ENCODE data around the gene PPP2R3C.
"Not testable (repeated sequence)": the region's sequence is repeated elsewhere in the genome, so short reads cannot be mapped to it uniquely, and the experiment has no call there.

Gene PPP2R3C

GRCh38 chr14:35112641-35113040 is 9.1 kb downstream of the PPP2R3C start:
- no peaks in the 10 kb centered on the region for H3K9me3 ChIP-seq (ENCODE audit: control insufficient read depth in 5 of 5, low read length in 5 of 5)
- no peaks in the 10 kb centered on the region for H3K27me3 ChIP-seq (ENCODE audit: control insufficient read depth in 5 of 5, insufficient read depth in 4 of 5, low read length in 5 of 5)
- H3K27ac ChIP-seq (ENCODE audit: low read depth, low read length): no peak overlapping the region
- H3K4me1 ChIP-seq (ENCODE audit: control insufficient read depth in 5 of 5, insufficient read depth in 5 of 5, low read length in 5 of 5): no peaks in the 10 kb centered on the region
- H3K36me3 ChIP-seq (ENCODE audit: control insufficient read depth in 5 of 5, insufficient read depth in 5 of 5, low read length in 5 of 5): peaks cover 26 to 65% (median 47%) of the 10 kb centered on the region in 5 donors
- no peak overlapping the region for H3K9ac ChIP-seq (ENCODE audit: low read length in 5 of 5)
- H3K4me3 ChIP-seq (ENCODE audit: low read depth in 1 of 5, low read length in 5 of 5): no peak overlapping the region

DNA sequence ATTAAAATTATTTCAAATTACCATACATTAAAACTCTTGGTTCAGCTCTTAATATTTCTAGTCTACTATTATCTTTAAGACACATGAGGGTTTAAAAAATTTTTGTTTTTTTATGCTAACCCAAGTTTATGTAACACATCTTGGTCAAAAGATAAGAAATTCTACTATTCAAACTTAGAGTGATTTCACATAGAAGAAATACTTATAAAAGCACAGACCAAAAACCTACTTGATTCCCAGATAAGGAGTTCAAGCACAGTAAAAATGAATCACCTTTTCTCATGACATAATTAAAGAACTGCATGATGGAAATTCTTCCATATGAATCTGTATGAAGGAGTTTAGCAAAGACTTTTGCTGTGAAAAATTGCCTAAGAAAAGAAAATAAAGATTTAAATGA is 13.9 kb downstream of the PPP2R3C start:
- Histone ChIP-seq H3K36me3 (ENCODE audit: control insufficient read depth in 5 of 5, insufficient read depth in 5 of 5, low read length in 5 of 5) (peaks cover 39 to 78% (median 51%) of the 10 kb centered on the region in 5 donors), H3K9me3 (ENCODE audit: control insufficient read depth in 5 of 5, low read length in 5 of 5) (no peaks in the 10 kb centered on the region), H3K27me3 (ENCODE audit: control insufficient read depth in 5 of 5, insufficient read depth in 4 of 5, low read length in 5 of 5) (no peaks in the 10 kb centered on the region), H3K9ac (ENCODE audit: low read length in 5 of 5) (no peak overlapping the region), H3K27ac (ENCODE audit: low read depth, low read length) (no peak overlapping the region), H3K4me1 (ENCODE audit: control insufficient read depth in 5 of 5, insufficient read depth in 5 of 5, low read length in 5 of 5) (no peaks in the 10 kb centered on the region), H3K4me3 (ENCODE audit: low read depth in 1 of 5, low read length in 5 of 5) (no peak overlapping the region)

DNA sequence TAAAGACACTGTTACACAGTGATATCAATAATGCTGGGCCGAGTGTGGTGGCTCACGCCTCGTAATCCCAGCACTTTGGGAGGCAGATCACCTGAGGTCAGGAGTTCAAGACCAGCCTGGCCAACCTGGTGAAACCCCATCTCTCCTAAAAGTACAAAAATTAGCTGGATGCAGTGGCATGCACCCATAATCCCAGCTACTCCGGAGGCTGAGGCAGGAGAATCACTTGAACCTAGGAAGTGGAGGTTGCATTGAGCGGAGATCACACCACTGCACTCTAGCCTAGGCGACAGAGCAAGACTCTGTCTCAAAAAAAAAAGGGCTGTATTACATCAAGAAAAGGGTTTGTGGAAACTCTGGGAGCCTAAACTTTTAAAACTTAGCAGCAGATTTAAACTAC is 27.1 kb downstream of the PPP2R3C start:
- peaks cover 21 to 71% (median 47%) of the 10 kb centered on the region in 5 donors for H3K36me3 ChIP-seq (ENCODE audit: control insufficient read depth in 5 of 5, insufficient read depth in 5 of 5, low read length in 5 of 5)
- H3K9me3 ChIP-seq (ENCODE audit: control insufficient read depth in 5 of 5, low read length in 5 of 5); H3K27me3 ChIP-seq (ENCODE audit: control insufficient read depth in 5 of 5, insufficient read depth in 4 of 5, low read length in 5 of 5); H3K4me3 ChIP-seq (ENCODE audit: low read depth in 1 of 5, low read length in 5 of 5); H3K9ac ChIP-seq (ENCODE audit: low read length in 5 of 5); H3K4me1 ChIP-seq (ENCODE audit: control insufficient read depth in 5 of 5, insufficient read depth in 5 of 5, low read length in 5 of 5); H3K27ac ChIP-seq (ENCODE audit: low read depth, low read length): not testable (repeated sequence)

GRCh38 chr14:35088514-35088913 is 33.3 kb downstream of the PPP2R3C start:
- Histone ChIP-seq H3K27me3 (ENCODE audit: control insufficient read depth in 5 of 5, insufficient read depth in 4 of 5, low read length in 5 of 5) (no peaks in the 10 kb centered on the region), H3K9ac (ENCODE audit: low read length in 5 of 5) (no peak overlapping the region), H3K9me3 (ENCODE audit: control insufficient read depth in 5 of 5, low read length in 5 of 5) (no peaks in the 10 kb centered on the region), H3K36me3 (ENCODE audit: control insufficient read depth in 5 of 5, insufficient read depth in 5 of 5, low read length in 5 of 5) (peaks cover 26 to 65% (median 38%) of the 10 kb centered on the region in 5 donors), H3K4me3 (ENCODE audit: low read depth in 1 of 5, low read length in 5 of 5) (no peak overlapping the region), H3K27ac (ENCODE audit: low read depth, low read length) (no peak overlapping the region), H3K4me1 (ENCODE audit: control insufficient read depth in 5 of 5, insufficient read depth in 5 of 5, low read length in 5 of 5) (no peaks in the 10 kb centered on the region)

DNA sequence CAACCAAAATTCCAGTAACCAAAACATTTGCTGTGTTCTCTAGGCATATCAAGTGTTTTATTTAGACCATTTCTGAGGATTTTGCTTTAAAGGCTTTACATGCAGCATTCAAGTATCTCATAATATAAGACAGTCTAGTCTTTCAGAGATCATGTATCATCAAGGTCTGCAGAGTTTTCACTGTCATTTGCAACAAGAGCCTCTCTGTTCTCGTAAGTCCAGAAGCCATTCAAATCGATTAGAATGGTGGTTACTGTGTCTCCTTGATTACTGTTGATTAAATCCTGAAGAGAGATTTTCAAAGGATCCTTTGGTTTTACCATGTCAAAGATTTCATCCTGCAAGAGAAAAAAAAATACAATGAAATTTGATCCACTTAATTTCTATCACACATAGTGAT is 36.3 kb downstream of the PPP2R3C start:
- no peak overlapping the region for H3K4me3 ChIP-seq (ENCODE audit: low read depth in 1 of 5, low read length in 5 of 5)
- H3K9me3 ChIP-seq (ENCODE audit: control insufficient read depth in 5 of 5, low read length in 5 of 5): no peaks in the 10 kb centered on the region
- H3K27me3 ChIP-seq (ENCODE audit: control insufficient read depth in 5 of 5, insufficient read depth in 4 of 5, low read length in 5 of 5): no peaks in the 10 kb centered on the region
- no peak overlapping the region for H3K9ac ChIP-seq (ENCODE audit: low read length in 5 of 5)
- no peak overlapping the region for H3K27ac ChIP-seq (ENCODE audit: low read depth, low read length)
- H3K36me3 ChIP-seq (ENCODE audit: control insufficient read depth in 5 of 5, insufficient read depth in 5 of 5, low read length in 5 of 5): peaks cover 32 to 77% (median 50%) of the 10 kb centered on the region in 5 donors
- H3K4me1 ChIP-seq (ENCODE audit: control insufficient read depth in 5 of 5, insufficient read depth in 5 of 5, low read length in 5 of 5): no peaks in the 10 kb centered on the region

- Histone ChIP-seq H3K9me3 (ENCODE audit: control insufficient read depth in 5 of 5, low read length in 5 of 5) (no peaks in the 10 kb centered on the region), H3K9ac (ENCODE audit: low read length in 5 of 5) (no peak overlapping the region), H3K4me1 (ENCODE audit: control insufficient read depth in 5 of 5, insufficient read depth in 5 of 5, low read length in 5 of 5) (no peaks in the 10 kb centered on the region), H3K4me3 (ENCODE audit: low read depth in 1 of 5, low read length in 5 of 5) (no peak overlapping the region), H3K27ac (ENCODE audit: low read depth, low read length) (no peak overlapping the region), H3K27me3 (ENCODE audit: control insufficient read depth in 5 of 5, insufficient read depth in 4 of 5, low read length in 5 of 5) (no peaks in the 10 kb centered on the region), H3K36me3 (ENCODE audit: control insufficient read depth in 5 of 5, insufficient read depth in 5 of 5, low read length in 5 of 5) (peaks cover 47 to 77% (median 56%) of the 10 kb centered on the region in 5 donors)
Measured at GRCh38 chr14:35083530-35084150, 38.1 kb downstream of the PPP2R3C start.

- Histone ChIP-seq H3K4me3 (ENCODE audit: low read depth in 1 of 5, low read length in 5 of 5) (no peak overlapping the region), H3K36me3 (ENCODE audit: control insufficient read depth in 5 of 5, insufficient read depth in 5 of 5, low read length in 5 of 5) (peaks cover 37 to 54% (median 48%) of the 10 kb centered on the region in 5 donors), H3K9me3 (ENCODE audit: control insufficient read depth in 5 of 5, low read length in 5 of 5) (no peaks in the 10 kb centered on the region), H3K27me3 (ENCODE audit: control insufficient read depth in 5 of 5, insufficient read depth in 4 of 5, low read length in 5 of 5) (no peaks in the 10 kb centered on the region), H3K4me1 (ENCODE audit: control insufficient read depth in 5 of 5, insufficient read depth in 5 of 5, low read length in 5 of 5) (no peaks in the 10 kb centered on the region), H3K9ac (ENCODE audit: low read length in 5 of 5) (no peak overlapping the region), H3K27ac (ENCODE audit: low read depth, low read length) (no peak overlapping the region)
Measured at GRCh38 chr14:35079742-35080141, 42.0 kb downstream of the PPP2R3C start.

DNA sequence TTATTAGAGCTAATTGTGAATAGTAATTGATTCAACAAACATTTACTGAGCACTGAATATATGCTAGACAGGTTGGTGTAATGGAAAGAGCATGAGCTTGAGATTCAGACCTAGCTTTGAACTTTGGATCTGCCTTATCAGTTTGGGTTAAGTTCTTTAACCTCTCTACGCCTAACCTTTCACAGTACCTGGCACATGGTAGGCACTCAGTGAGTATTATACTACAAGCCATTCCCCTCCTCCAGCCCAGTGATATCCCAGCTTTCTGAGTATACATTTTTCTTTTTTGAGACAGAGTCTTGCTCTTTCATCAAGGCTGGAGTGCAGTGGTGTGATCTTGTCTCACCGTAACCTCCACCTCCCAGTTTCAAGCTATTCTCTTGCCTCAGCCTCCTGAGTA is 43.7 kb downstream of the PPP2R3C start:
- no peaks in the 10 kb centered on the region for H3K4me1 ChIP-seq (ENCODE audit: control insufficient read depth in 5 of 5, insufficient read depth in 5 of 5, low read length in 5 of 5)
- no peak overlapping the region for H3K9ac ChIP-seq (ENCODE audit: low read length in 5 of 5)
- H3K36me3 ChIP-seq (ENCODE audit: control insufficient read depth in 5 of 5, insufficient read depth in 5 of 5, low read length in 5 of 5): peaks cover 30 to 46% (median 42%) of the 10 kb centered on the region in 5 donors
- no peaks in the 10 kb centered on the region for H3K9me3 ChIP-seq (ENCODE audit: control insufficient read depth in 5 of 5, low read length in 5 of 5)
- H3K27me3 ChIP-seq (ENCODE audit: control insufficient read depth in 5 of 5, insufficient read depth in 4 of 5, low read length in 5 of 5): no peaks in the 10 kb centered on the region
- no peak overlapping the region for H3K27ac ChIP-seq (ENCODE audit: low read depth, low read length)
- no peak overlapping the region for H3K4me3 ChIP-seq (ENCODE audit: low read depth in 1 of 5, low read length in 5 of 5)

GRCh38 chr14:35073486-35073885 is 48.3 kb downstream of the PPP2R3C start:
- no peak overlapping the region for H3K4me3 ChIP-seq (ENCODE audit: low read depth in 1 of 5, low read length in 5 of 5)
- H3K9me3 ChIP-seq (ENCODE audit: control insufficient read depth in 5 of 5, low read length in 5 of 5): no peaks in the 10 kb centered on the region
- H3K9ac ChIP-seq (ENCODE audit: low read length in 5 of 5): no peak overlapping the region
- no peaks in the 10 kb centered on the region for H3K4me1 ChIP-seq (ENCODE audit: control insufficient read depth in 5 of 5, insufficient read depth in 5 of 5, low read length in 5 of 5)
- no peak overlapping the region for H3K27ac ChIP-seq (ENCODE audit: low read depth, low read length)
- peaks cover 13 to 23% (median 22%) of the 10 kb centered on the region in 5 donors for H3K36me3 ChIP-seq (ENCODE audit: control insufficient read depth in 5 of 5, insufficient read depth in 5 of 5, low read length in 5 of 5)
- H3K27me3 ChIP-seq (ENCODE audit: control insufficient read depth in 5 of 5, insufficient read depth in 4 of 5, low read length in 5 of 5): no peaks in the 10 kb centered on the region

GRCh38 chr14:35072226-35072625 is 49.6 kb downstream of the PPP2R3C start:
- H3K9me3 ChIP-seq (ENCODE audit: control insufficient read depth in 5 of 5, low read length in 5 of 5): no peaks in the 10 kb centered on the region
- H3K4me3 ChIP-seq (ENCODE audit: low read depth in 1 of 5, low read length in 5 of 5): no peak overlapping the region
- H3K27me3 ChIP-seq (ENCODE audit: control insufficient read depth in 5 of 5, insufficient read depth in 4 of 5, low read length in 5 of 5): no peaks in the 10 kb centered on the region
- no peak overlapping the region for H3K27ac ChIP-seq (ENCODE audit: low read depth, low read length)
- H3K4me1 ChIP-seq (ENCODE audit: control insufficient read depth in 5 of 5, insufficient read depth in 5 of 5, low read length in 5 of 5): no peaks in the 10 kb centered on the region
- H3K9ac ChIP-seq (ENCODE audit: low read length in 5 of 5): no peak overlapping the region
- H3K36me3 ChIP-seq (ENCODE audit: control insufficient read depth in 5 of 5, insufficient read depth in 5 of 5, low read length in 5 of 5): peaks cover 16 to 31% (median 21%) of the 10 kb centered on the region in 5 donors

Data from subcutaneous abdominal adipose tissue (tissue), 5 donors.